GM12875 (cell line): ENCODE measurements around the gene USP5.

Experiments used
- H3K4me3 ChIP-seq: one replicate; pipeline ENCODE4 v1.5.1; 2011; ENCODE audit warnings: low read depth, low read length, control low read depth
- CTCF ChIP-seq: IDR thresholded peaks from 2 replicates; pipeline ENCODE4 v1.5.1; 2011; ENCODE audit warnings: low read depth, mild to moderate bottlenecking, control low read depth, inconsistent platforms, low read length, moderate library complexity, borderline replicate concordance; ENCODE audit not compliant: insufficient read depth

Gene USP5

GRCh38 chr12:6851921-6852650, at the start of gene USP5:
Gene USP5, plus strand, starts transcription at chr12:6852150. Its CDS starts 30 bp downstream, at chr12:6852180.
- no peak for TF ChIP-seq CTCF
- H3K4me3 ChIP-seq, result peak within 1 kb of the TSS; percentile 86

GRCh38 chr12:6807170-6807569, 44.8 kb upstream of the USP5 start:
- TF ChIP-seq CTCF, result no peak

GRCh38 chr12:6809056-6809455, 42.9 kb upstream of the USP5 start:
- TF ChIP-seq CTCF, result no peak

More at GRCh38 chr12:6807170-6807569, 44.8 kb upstream of the USP5 start:
- no peak overlapping the region for H3K4me3 ChIP-seq

GRCh38 chr12:6810758-6811157, 41.2 kb upstream of the USP5 start:
- TF ChIP-seq CTCF, result no peak
- no peak overlapping the region for H3K4me3 ChIP-seq

More at GRCh38 chr12:6809056-6809455, 42.9 kb upstream of the USP5 start:
- H3K4me3 ChIP-seq, result no peak overlapping the region

- no peak overlapping the region for H3K4me3 ChIP-seq
- TF ChIP-seq CTCF, result no peak
Observed at GRCh38 chr12:6813363-6813762, 38.6 kb upstream of the USP5 start.

GRCh38 chr12:6816598-6816997, 35.4 kb upstream of the USP5 start:
- TF ChIP-seq CTCF, result no peak
- H3K4me3 ChIP-seq, result no peak overlapping the region

- H3K4me3 ChIP-seq, result no peak overlapping the region
- TF ChIP-seq CTCF, result no peak
Observed at GRCh38 chr12:6817098-6817497, 34.9 kb upstream of the USP5 start.
